HEK293 (cell line): Measurements from ENCODE around the gene ZNF428.

ENCODE experiments used
- BCL11A ChIP-seq: fragments of 450-650 bp; formaldehyde crosslinking; IDR thresholded peaks from 2 replicates; pipeline ENCODE4 v1.5.1; 2016; ENCODE audit warnings: low read depth, missing biosample characterization, missing genetic modification characterization
- EGR2 ChIP-seq: fragments of 450-650 bp; formaldehyde crosslinking; IDR thresholded peaks from 2 replicates; pipeline ENCODE4 v1.5.1; 2016; ENCODE audit warnings: low read depth, missing biosample characterization, missing genetic modification characterization
- GLI2 ChIP-seq: fragments of 450-650 bp; formaldehyde crosslinking; IDR thresholded peaks from 2 replicates; pipeline ENCODE4; 2017; ENCODE audit warnings: missing biosample characterization, missing genetic modification characterization, low read depth, borderline replicate concordance
- HOXC10 ChIP-seq: sonication (generic); formaldehyde crosslinking; IDR thresholded peaks from 2 replicates; pipeline ENCODE4 v1.8.1; 2023; ENCODE audit warnings: mild to moderate bottlenecking, missing genetic modification reagents
- IKZF3 ChIP-seq: fragments of 450-650 bp; IDR thresholded peaks from 2 replicates; pipeline ENCODE4 v1.5.0; 2018; ENCODE audit warnings: missing biosample characterization, mild to moderate bottlenecking, missing genetic modification characterization, moderate library complexity
- KLF16 ChIP-seq: fragments of 450-650 bp; formaldehyde crosslinking; IDR thresholded peaks from 2 replicates; pipeline ENCODE4 v1.5.1; 2017; ENCODE audit warnings: missing biosample characterization, missing genetic modification characterization
- KLF9 ChIP-seq: fragments of 450-650 bp; formaldehyde crosslinking; IDR thresholded peaks from 2 replicates; pipeline ENCODE4 v1.5.1; 2016; ENCODE audit warnings: missing biosample characterization, missing genetic modification characterization, low read depth
- OVOL3 ChIP-seq: fragments of 450-650 bp; formaldehyde crosslinking; IDR thresholded peaks from 2 replicates; pipeline ENCODE4 v1.5.1; 2016; ENCODE audit warnings: missing biosample characterization, missing genetic modification characterization
- RBAK ChIP-seq: fragments of 450-650 bp; formaldehyde crosslinking; IDR thresholded peaks from 2 replicates; pipeline ENCODE4 v1.5.1; 2016; ENCODE audit warnings: missing biosample characterization, missing genetic modification characterization
- SETDB1 ChIP-seq: IDR thresholded peaks from one replicate; pipeline ENCODE4 v1.6.1; 2017; ENCODE audit warnings: mild to moderate bottlenecking, low read length, moderate library complexity, mixed read lengths; ENCODE audit not compliant: insufficient read length
- SP2 ChIP-seq: fragments of 450-650 bp; formaldehyde crosslinking; IDR thresholded peaks from 2 replicates; pipeline ENCODE4 v1.5.1; 2016; ENCODE audit warnings: missing biosample characterization, missing genetic modification characterization
- ZBTB10 ChIP-seq: fragments of 450-650 bp; formaldehyde crosslinking; IDR thresholded peaks from 2 replicates; pipeline ENCODE4 v1.5.1; 2016; ENCODE audit warnings: missing biosample characterization, missing genetic modification characterization
- ZBTB20 ChIP-seq: fragments of 450-650 bp; formaldehyde crosslinking; IDR thresholded peaks from 2 replicates; pipeline ENCODE4 v1.5.1; 2016; ENCODE audit warnings: missing biosample characterization, missing genetic modification characterization
- ZFHX2 ChIP-seq: fragments of 450-650 bp; formaldehyde crosslinking; conservative IDR thresholded peaks from 2 replicates; pipeline ENCODE4 v1.5.1; 2016; ENCODE audit warnings: missing biosample characterization, missing genetic modification characterization
- ZIC2 ChIP-seq: fragments of 450-650 bp; formaldehyde crosslinking; IDR thresholded peaks from 2 replicates; pipeline ENCODE4 v1.5.1; 2016; ENCODE audit warnings: missing biosample characterization, missing genetic modification characterization
- ZNF146 ChIP-seq: fragments of 450-650 bp; formaldehyde crosslinking; IDR thresholded peaks from 2 replicates; pipeline ENCODE4 v1.5.1; 2016; ENCODE audit warnings: missing biosample characterization, missing genetic modification characterization
- ZNF148 ChIP-seq: fragments of 450-650 bp; formaldehyde crosslinking; IDR thresholded peaks from 2 replicates; pipeline ENCODE4 v1.5.0; 2017; ENCODE audit warnings: missing biosample characterization, missing genetic modification characterization, borderline replicate concordance
- ZNF157 ChIP-seq: fragments of 450-650 bp; formaldehyde crosslinking; IDR thresholded peaks from 2 replicates; pipeline ENCODE4 v1.5.1; 2016; ENCODE audit warnings: missing biosample characterization, missing genetic modification characterization
- ZNF174 ChIP-seq: fragments of 450-650 bp; formaldehyde crosslinking; IDR thresholded peaks from 2 replicates; pipeline ENCODE4 v1.5.0; 2017; ENCODE audit warnings: missing biosample characterization, mild to moderate bottlenecking, missing genetic modification characterization
- ZNF19 ChIP-seq: fragments of 450-650 bp; formaldehyde crosslinking; IDR thresholded peaks from 2 replicates; pipeline ENCODE4; 2016; ENCODE audit warnings: missing biosample characterization, missing genetic modification characterization, low read depth
- ZNF202 ChIP-seq: fragments of 450-650 bp; formaldehyde crosslinking; IDR thresholded peaks from 2 replicates; pipeline ENCODE4 v1.5.1; 2016; ENCODE audit warnings: missing biosample characterization, missing genetic modification characterization, borderline replicate concordance
- ZNF266 ChIP-seq: fragments of 450-650 bp; formaldehyde crosslinking; IDR thresholded peaks from 2 replicates; pipeline ENCODE4 v1.5.1; 2016; ENCODE audit warnings: missing biosample characterization, missing genetic modification characterization, low read depth
- ZNF292 ChIP-seq: fragments of 450-650 bp; formaldehyde crosslinking; IDR thresholded peaks from 2 replicates; pipeline ENCODE4 v1.5.1; 2016; ENCODE audit warnings: low read depth, missing biosample characterization, missing genetic modification characterization, borderline replicate concordance
- ZNF350 ChIP-seq: fragments of 450-650 bp; formaldehyde crosslinking; IDR thresholded peaks from 2 replicates; pipeline ENCODE4 v1.5.0; 2017; ENCODE audit warnings: missing biosample characterization, mild to moderate bottlenecking, missing genetic modification characterization
- ZNF473 ChIP-seq: fragments of 450-650 bp; formaldehyde crosslinking; IDR thresholded peaks from 2 replicates; pipeline ENCODE4 v1.5.1; 2017; ENCODE audit warnings: missing biosample characterization, missing genetic modification characterization
- ZNF561 ChIP-seq: fragments of 450-650 bp; IDR thresholded peaks from 2 replicates; pipeline ENCODE4 v1.5.1; 2018; ENCODE audit warnings: missing biosample characterization, missing genetic modification characterization, borderline replicate concordance
- ZNF571 ChIP-seq: fragments of 450-650 bp; formaldehyde crosslinking; IDR thresholded peaks from 2 replicates; pipeline ENCODE4 v1.5.0; 2017; ENCODE audit warnings: missing biosample characterization, missing genetic modification characterization
- ZNF600 ChIP-seq: fragments of 450-650 bp; formaldehyde crosslinking; IDR thresholded peaks from 2 replicates; pipeline ENCODE4 v1.5.1; 2016; ENCODE audit warnings: missing biosample characterization, missing genetic modification characterization
- ZNF623 ChIP-seq: fragments of 450-650 bp; formaldehyde crosslinking; IDR thresholded peaks from 2 replicates; pipeline ENCODE4 v1.5.1; 2016; ENCODE audit warnings: missing biosample characterization, missing genetic modification characterization
- ZNF626 ChIP-seq: fragments of 450-650 bp; sonication (Bioruptor Pico); formaldehyde crosslinking; IDR thresholded peaks from 2 replicates; pipeline ENCODE4 v1.5.1; 2018; ENCODE audit warnings: missing biosample characterization, missing genetic modification characterization, inconsistent platforms
- ZNF658 ChIP-seq: fragments of 450-650 bp; formaldehyde crosslinking; IDR thresholded peaks from 2 replicates; pipeline ENCODE4; 2016; ENCODE audit warnings: missing biosample characterization, missing genetic modification characterization
- ZNF704 ChIP-seq: fragments of 450-650 bp; formaldehyde crosslinking; IDR thresholded peaks from 2 replicates; pipeline ENCODE4 v1.5.1; 2016; ENCODE audit warnings: missing biosample characterization, missing genetic modification characterization
- ZNF76 ChIP-seq: fragments of 450-650 bp; formaldehyde crosslinking; IDR thresholded peaks from 2 replicates; pipeline ENCODE4; 2016; ENCODE audit warnings: low read depth, missing biosample characterization, missing genetic modification characterization, borderline replicate concordance
- ZNF768 ChIP-seq: fragments of 450-650 bp; formaldehyde crosslinking; IDR thresholded peaks from 2 replicates; pipeline ENCODE4 v1.5.1; 2018; ENCODE audit warnings: missing biosample characterization, mild to moderate bottlenecking, missing genetic modification characterization
- TF ChIP-seq, protein P1 (sequence below): fragments of 450-650 bp; formaldehyde crosslinking; IDR thresholded peaks from 2 replicates; pipeline ENCODE4 v1.5.1; 2016; ENCODE audit warnings: missing biosample characterization, missing genetic modification characterization

The ZNF428 gene

GRCh38 chr19:43625918-43626579, 6.6 kb upstream of the ZNF428 start (continued):
- TF ChIP-seq OVOL3 (no peak), ZNF658 (no peak), ZNF202 (tag by site-specific recombination) (no peak), ZNF626 (tag by site-specific recombination) (no peak), ZNF600 (tag by site-specific recombination) (peak; percentile 89), KLF9 (0 out of 2 replicates have a peak, but pooled peaks have one; percentile 30), ZNF571 (tag by site-specific recombination) (no peak), ZNF561 (no peak), ZNF266 (tag by site-specific recombination) (no peak), ZNF19 (tag by site-specific recombination) (no peak), ZIC2 (tag by site-specific recombination) (no peak), ZNF473 (tag by site-specific recombination) (no peak), RBAK (tag by site-specific recombination) (no peak), ZNF623 (tag by site-specific recombination) (no peak), ZNF350 (tag by site-specific recombination) (no peak), ZNF174 (tag by site-specific recombination) (no peak), ZNF157 (tag by site-specific recombination) (no peak), ZNF146 (tag by site-specific recombination) (no peak), IKZF3 (tag by site-specific recombination) (no peak), ZBTB20 (tag by site-specific recombination) (no peak), ZNF76 (tag by site-specific recombination) (no peak), BCL11A (tag by site-specific recombination) (no peak), ZNF768 (no peak), SP2 (tag by site-specific recombination) (peak; percentile 40; the same call in 1 of the 2 replicates), EGR2 (tag by site-specific recombination) (peak; percentile 83), SETDB1 (no peak), ZBTB10 (tag by site-specific recombination) (no peak), ZNF292 (tag by site-specific recombination) (no peak), GLI2 (tag by site-specific recombination) (no peak), HOXC10 (CRISPR knock-in tag) (no peak), ZFHX2 (tag by site-specific recombination) (peak; percentile 58), ZNF148 (tag by site-specific recombination) (no peak), ZNF704 (tag by site-specific recombination) (no peak), KLF16 (peak; percentile 43; the same call in 1 of the 2 replicates)
- TF ChIP-seq, protein P1, sequence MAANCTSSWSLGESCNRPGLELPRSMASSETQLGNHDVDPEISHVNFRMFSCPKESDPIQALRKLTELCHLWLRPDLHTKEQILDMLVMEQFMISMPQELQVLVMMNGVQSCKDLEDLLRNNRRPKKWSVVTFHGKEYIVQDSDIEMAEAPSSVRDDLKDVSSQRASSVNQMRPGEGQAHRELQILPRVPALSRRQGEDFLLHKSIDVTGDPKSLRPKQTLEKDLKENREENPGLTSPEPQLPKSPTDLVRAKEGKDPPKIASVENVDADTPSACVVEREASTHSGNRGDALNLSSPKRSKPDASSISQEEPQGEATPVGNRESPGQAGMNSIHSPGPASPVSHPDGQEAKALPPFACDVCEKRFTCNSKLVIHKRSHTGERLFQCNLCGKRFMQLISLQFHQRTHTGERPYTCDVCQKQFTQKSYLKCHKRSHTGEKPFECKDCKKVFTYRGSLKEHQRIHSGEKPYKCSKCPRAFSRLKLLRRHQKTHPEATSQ: no peak
